Endodermal cell (in vitro differentiated cells): Measurements from ENCODE around the gene SNX12. TPM values are rescaled to one million over a fixed set of nuclear protein-coding genes. Genes with fewer than 3 reads are reported as not detected.

Experiments
- DNase-seq: peaks from one replicate; pipeline ENCODE4 v3.0.0-alpha.2; 2017
- H3K27ac ChIP-seq: 2 replicates; pipeline ENCODE4 v1.5.1; 2013; ENCODE audit warnings: mild to moderate bottlenecking, low read depth, low read length, moderate library complexity
- H3K27me3 ChIP-seq: 2 replicates; pipeline ENCODE4 v1.6.1; 2013; ENCODE audit warnings: mild to moderate bottlenecking, low read length, moderate library complexity; ENCODE audit not compliant: insufficient read depth, control insufficient read depth, poor library complexity, severe bottlenecking
- H3K36me3 ChIP-seq: 2 replicates; pipeline ENCODE4 v1.7.0; 2013; ENCODE audit warnings: mild to moderate bottlenecking, low read length, moderate library complexity; ENCODE audit not compliant: control insufficient read depth, insufficient read depth
- H3K4me1 ChIP-seq: one replicate; pipeline ENCODE4 v1.7.0; 2013; ENCODE audit warnings: low read length; ENCODE audit not compliant: control insufficient read depth, insufficient read depth
- H3K4me3 ChIP-seq: 2 replicates; pipeline ENCODE4 v1.5.1; 2013; ENCODE audit warnings: mild to moderate bottlenecking, low read length, moderate library complexity
- H3K9ac ChIP-seq: 2 replicates; pipeline ENCODE4 v1.6.1; 2013; ENCODE audit warnings: mild to moderate bottlenecking, low read length, moderate library complexity; ENCODE audit not compliant: poor library complexity, severe bottlenecking; ENCODE audit errors: extremely low read depth
- H3K9me3 ChIP-seq: 2 replicates; pipeline ENCODE4 v1.6.1; 2013; ENCODE audit warnings: mild to moderate bottlenecking, low read length, moderate library complexity; ENCODE audit not compliant: control insufficient read depth
- H3K27ac Mint-ChIP-seq: 2 replicates; pipeline ENCODE4 v1.8.0; 2020; ENCODE audit warnings: mixed read lengths
- H3K27me3 Mint-ChIP-seq: 2 replicates; pipeline ENCODE4 v1.8.0; 2021; ENCODE audit warnings: mild to moderate bottlenecking, mixed read lengths; ENCODE audit not compliant: insufficient read depth
- H3K36me3 Mint-ChIP-seq: 2 replicates; pipeline ENCODE4 v1.8.0; 2020; ENCODE audit warnings: low read depth, mixed read lengths
- H3K4me1 Mint-ChIP-seq: 2 replicates; pipeline ENCODE4 v1.8.0; 2020; ENCODE audit warnings: mixed read lengths
- H3K4me3 Mint-ChIP-seq: 2 replicates; pipeline ENCODE4 v1.8.0; 2020; ENCODE audit warnings: mild to moderate bottlenecking, moderate library complexity, mixed read lengths
- H3K9me3 Mint-ChIP-seq: 2 replicates; pipeline ENCODE4 v1.8.0; 2020; ENCODE audit warnings: mild to moderate bottlenecking, mixed read lengths
- CTCF ChIP-seq: fragments of 200-600 bp; sonication (generic); conservative IDR thresholded peaks from 2 replicates; pipeline ENCODE4 v1.5.0; 2021; ENCODE audit warnings: antibody characterized with exemption, mild to moderate bottlenecking
- WGBS, 2 experiments: methylation state at CpG; one replicate each; pipeline versions ENCODE4 v1.1.5 to v1.1.7; 2013; ENCODE audit warnings: missing lambda C conversion rate in 2 of 2, mixed read lengths in 1 of 2; ENCODE audit not compliant: insufficient coverage in 1 of 2, insufficient read length in 1 of 2; 5-methylcytosine and 5-hydroxymethylcytosine counted together
- total RNA-seq, 2 donors: library from RNA; stranded (reverse); fragmentation: NEBNext Ultra II Directional in 1 of 2; extraction: Animal tissue kit (Norgen Biotek cat#: 25700) in 1 of 2; gene quantifications; 2 replicates in 1 of 2; 3 replicates in 1 of 2; pipeline ENCODE4 v1.2.1, GENCODE V29; 2021

The SNX12 gene
- total RNA-seq, 2 donors from 2014 or later: 50.3 to 51.0 TPM

- no peak overlapping the region for H3K27ac ChIP-seq
- no peak for TF ChIP-seq CTCF
- no peak overlapping the region for H3K4me3 ChIP-seq
- H3K27ac Mint-ChIP-seq: no peak overlapping the region
- H3K36me3 ChIP-seq: no peaks in the 10 kb centered on the region
- no peaks in the 10 kb centered on the region for H3K36me3 Mint-ChIP-seq
- DNase-seq: no peak
- H3K4me1 Mint-ChIP-seq: no peaks in the 10 kb centered on the region
- H3K9me3 Mint-ChIP-seq: peaks cover 68% of the 10 kb centered on the region
- H3K9me3 ChIP-seq: no peaks in the 10 kb centered on the region
- H3K27me3 ChIP-seq: no peaks in the 10 kb centered on the region
- peaks cover 55% of the 10 kb centered on the region for H3K27me3 Mint-ChIP-seq
- no peak overlapping the region for H3K9ac ChIP-seq
- no peaks in the 10 kb centered on the region for H3K4me1 ChIP-seq
- H3K4me3 Mint-ChIP-seq: no peak overlapping the region
- 83 to 96% methylated on average over 3 to 4 of the region's 5 CpGs for WGBS, 2 experiments
Measured at GRCh38 chrX:71111921-71112431, 43.8 kb upstream of the SNX12 start.

- no peaks in the 10 kb centered on the region for H3K36me3 Mint-ChIP-seq
- Histone ChIP-seq H3K9me3 (no peaks in the 10 kb centered on the region), H3K27me3 (no peaks in the 10 kb centered on the region), H3K4me3 (no peak within 1 kb of the TSS), H3K27ac (no peak within 1 kb of the TSS), H3K4me1 (no peaks in the 10 kb centered on the region), H3K9ac (no peak within 1 kb of the TSS), H3K36me3 (no peaks in the 10 kb centered on the region)
- H3K4me1 Mint-ChIP-seq: no peaks in the 10 kb centered on the region
- no peak within 1 kb of the TSS for H3K27ac Mint-ChIP-seq
- TF ChIP-seq CTCF: no peak
- no peak for DNase-seq
- WGBS, 2 experiments: 88% methylated on average over 2 of the region's 8 CpGs; no CpG with 5 or more reads in 1 of the 2 experiments
- peaks cover 55% of the 10 kb centered on the region for H3K27me3 Mint-ChIP-seq
- H3K4me3 Mint-ChIP-seq: no peak within 1 kb of the TSS
- H3K9me3 Mint-ChIP-seq: peaks cover 72% of the 10 kb centered on the region
Measured at GRCh38 chrX:71111141-71111843, 43.2 kb upstream of the SNX12 start, which contains the start of gene IL2RG. TSS of gene IL2RG (minus strand) at chrX:71111577. CDS start at chrX:71111539, 38 bp downstream.

- no peak overlapping the region for H3K4me3 ChIP-seq
- WGBS, 2 experiments: 100% methylated on average over 5 of the region's 6 CpGs; no CpG with 5 or more reads in 1 of the 2 experiments
- Mint-ChIP-seq H3K27ac (no peak overlapping the region), H3K36me3 (no peaks in the 10 kb centered on the region), H3K4me3 (no peak overlapping the region), H3K9me3 (peaks cover 78% of the 10 kb centered on the region), H3K27me3 (peaks cover 45% of the 10 kb centered on the region), H3K4me1 (peaks cover 7% of the 10 kb centered on the region)
- H3K9me3 ChIP-seq: no peaks in the 10 kb centered on the region
- no peaks in the 10 kb centered on the region for H3K4me1 ChIP-seq
- DNase-seq: no peak
- H3K36me3 ChIP-seq: no peaks in the 10 kb centered on the region
- H3K9ac ChIP-seq: no peak overlapping the region
- H3K27me3 ChIP-seq: no peaks in the 10 kb centered on the region
- no peak for TF ChIP-seq CTCF
- no peak overlapping the region for H3K27ac ChIP-seq
Measured at GRCh38 chrX:71109051-71109450, 40.9 kb upstream of the SNX12 start.
